ENCODE measurements around the gene ECHS1.
"Not testable (repeated sequence)": the region's sequence is repeated elsewhere in the genome, so short reads cannot be mapped to it uniquely, and the experiment has no call there.

The ECHS1 gene

GRCh38 chr10:133418289-133418993 lies 45.3 kb upstream of the ECHS1 start:
- H3K4me3 ChIP-seq (ENCODE audit: low read depth, low read length) = no peak overlapping the region
- TF ChIP-seq CTCF (IDR thresholded peaks at IDR 0.05; ENCODE audit: low read depth, low read length) = no peak

GRCh38 chr10:133415752-133416151 lies 42.6 kb upstream of the ECHS1 start:
- TF ChIP-seq CTCF (IDR thresholded peaks at IDR 0.05; ENCODE audit: low read depth, low read length) = no peak

GRCh38 chr10:133414401-133414800 lies 41.2 kb upstream of the ECHS1 start:
- not testable (repeated sequence) for H3K4me3 ChIP-seq (ENCODE audit: low read depth, low read length)

More at GRCh38 chr10:133415752-133416151, 42.6 kb upstream of the ECHS1 start:
- no peak overlapping the region for H3K4me3 ChIP-seq (ENCODE audit: low read depth, low read length)

GRCh38 chr10:133412381-133412711 lies 39.2 kb upstream of the ECHS1 start:
- no peak for TF ChIP-seq CTCF (IDR thresholded peaks at IDR 0.05; ENCODE audit: low read depth, low read length)
- no peak overlapping the region for H3K4me3 ChIP-seq (ENCODE audit: low read depth, low read length)

- TF ChIP-seq CTCF (IDR thresholded peaks at IDR 0.05; ENCODE audit: low read depth, low read length) = no peak
- H3K4me3 ChIP-seq (ENCODE audit: low read depth, low read length) = no peak overlapping the region
Observed at GRCh38 chr10:133411523-133412380, 38.6 kb upstream of the ECHS1 start.

- no peak overlapping the region for H3K4me3 ChIP-seq (ENCODE audit: low read depth, low read length)
- no peak for TF ChIP-seq CTCF (IDR thresholded peaks at IDR 0.05; ENCODE audit: low read depth, low read length)
Observed at GRCh38 chr10:133405844-133406527, 32.8 kb upstream of the ECHS1 start.

GRCh38 chr10:133405272-133405671 lies 32.1 kb upstream of the ECHS1 start:
- no peak overlapping the region for H3K4me3 ChIP-seq (ENCODE audit: low read depth, low read length)
- TF ChIP-seq CTCF (IDR thresholded peaks at IDR 0.05; ENCODE audit: low read depth, low read length) = no peak
